Loucy (cell line): ENCODE measurements around the gene MPC1.

Source experiments
- EZH2phosphoT487 ChIP-seq: fragments of 200-600 bp; IDR thresholded peaks from 2 replicates; pipeline ENCODE4 v1.6.1; 2018; ENCODE audit warnings: antibody characterized with exemption, mild to moderate bottlenecking, moderate library complexity, borderline replicate concordance
- TF ChIP-seq, protein P1 (sequence below): fragments of 200-600 bp; sonication (generic); conservative IDR thresholded peaks from 2 replicates; pipeline ENCODE4 v1.5.1; 2014; ENCODE audit warnings: mild to moderate bottlenecking, antibody characterized with exemption, low read length

- TF ChIP-seq, protein P1, sequence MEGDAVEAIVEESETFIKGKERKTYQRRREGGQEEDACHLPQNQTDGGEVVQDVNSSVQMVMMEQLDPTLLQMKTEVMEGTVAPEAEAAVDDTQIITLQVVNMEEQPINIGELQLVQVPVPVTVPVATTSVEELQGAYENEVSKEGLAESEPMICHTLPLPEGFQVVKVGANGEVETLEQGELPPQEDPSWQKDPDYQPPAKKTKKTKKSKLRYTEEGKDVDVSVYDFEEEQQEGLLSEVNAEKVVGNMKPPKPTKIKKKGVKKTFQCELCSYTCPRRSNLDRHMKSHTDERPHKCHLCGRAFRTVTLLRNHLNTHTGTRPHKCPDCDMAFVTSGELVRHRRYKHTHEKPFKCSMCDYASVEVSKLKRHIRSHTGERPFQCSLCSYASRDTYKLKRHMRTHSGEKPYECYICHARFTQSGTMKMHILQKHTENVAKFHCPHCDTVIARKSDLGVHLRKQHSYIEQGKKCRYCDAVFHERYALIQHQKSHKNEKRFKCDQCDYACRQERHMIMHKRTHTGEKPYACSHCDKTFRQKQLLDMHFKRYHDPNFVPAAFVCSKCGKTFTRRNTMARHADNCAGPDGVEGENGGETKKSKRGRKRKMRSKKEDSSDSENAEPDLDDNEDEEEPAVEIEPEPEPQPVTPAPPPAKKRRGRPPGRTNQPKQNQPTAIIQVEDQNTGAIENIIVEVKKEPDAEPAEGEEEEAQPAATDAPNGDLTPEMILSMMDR, result peak; percentile 78
- no peak for TF ChIP-seq EZH2phosphoT487
These were observed 824 bp downstream of the MPC1 start for GRCh38 chr6:166381733-166382499.
